Upper lobe of right lung (tissue), 1 donor: ENCODE measurements around the gene IKBKG. TPM values are rescaled to one million over a fixed set of nuclear protein-coding genes. Genes with fewer than 3 reads are reported as not detected.

Experiments
- ATAC-seq: fragments of 200-7000 bp; cut with Tn5 transposase; one replicate; pipeline ENCODE4 v1.9.1; 2020; ENCODE audit warnings: mild to moderate bottlenecking, moderate library complexity
- DNase-seq: peaks from one replicate; pipeline ENCODE4 v3.0.0-alpha.2; 2020
- H3K27ac ChIP-seq: fragments of 200-600 bp; one replicate; pipeline ENCODE4 v1.8.0; 2022
- H3K27me3 ChIP-seq: fragments of 200-600 bp; one replicate; pipeline ENCODE4 v1.8.0; 2022; ENCODE audit warnings: mild to moderate bottlenecking
- H3K36me3 ChIP-seq: fragments of 200-600 bp; one replicate; pipeline ENCODE4 v1.8.0; 2022
- H3K4me1 ChIP-seq: fragments of 200-600 bp; one replicate; pipeline ENCODE4 v1.8.0; 2022
- H3K4me3 ChIP-seq: fragments of 200-600 bp; one replicate; pipeline ENCODE4 v1.8.0; 2022; ENCODE audit warnings: mild to moderate bottlenecking
- H3K9me3 ChIP-seq: fragments of 200-600 bp; one replicate; pipeline ENCODE4 v1.8.0; 2022
- CTCF ChIP-seq: fragments of 200-600 bp; IDR thresholded peaks from one replicate; pipeline ENCODE4 v1.8.0; 2022; ENCODE audit warnings: antibody characterized with exemption
- intact Hi-C: fragments of 100-400 bp; cut with DNase I; formaldehyde crosslinking; loops from one replicate; pipeline ENCODE4 v1.11.0; 2022
- total RNA-seq: library from RNA; stranded (reverse); fragmentation: NEBNext Ultra II Directional; extraction: Animal tissue kit (Norgen Biotek cat#: 25700); gene quantifications from one replicate; pipeline ENCODE4 v1.2.1, GENCODE V29; 2021
- donor health status: DM: no; HTN: yes; CAD: no; lungs with severe emphysema.

IKBKG gene
- total RNA-seq, 1 donor from 2014 or later: 33.4 TPM

GRCh38 chrX:154507673-154508383, 39.6 kb upstream of the IKBKG start:
- no peak for TF ChIP-seq CTCF
- H3K9me3 ChIP-seq: no peaks in the 10 kb centered on the region
- intact Hi-C loops: no loop called here
- no peaks in the 10 kb centered on the region for H3K36me3 ChIP-seq
- no peak overlapping the region for H3K4me3 ChIP-seq
- H3K27me3 ChIP-seq: no peaks in the 10 kb centered on the region
- no peak for ATAC-seq
- no peak overlapping the region for H3K27ac ChIP-seq
- H3K4me1 ChIP-seq: no peaks in the 10 kb centered on the region
- no peak for DNase-seq

GRCh38 chrX:154508384-154508745, 39.1 kb upstream of the IKBKG start:
- H3K9me3 ChIP-seq: no peaks in the 10 kb centered on the region
- no peak overlapping the region for H3K27ac ChIP-seq
- no peaks in the 10 kb centered on the region for H3K36me3 ChIP-seq
- DNase-seq (no peak), ATAC-seq (no peak)
- no peak for TF ChIP-seq CTCF
- H3K27me3 ChIP-seq: no peaks in the 10 kb centered on the region
- intact Hi-C loops: no loop called here
- no peak overlapping the region for H3K4me3 ChIP-seq
- no peaks in the 10 kb centered on the region for H3K4me1 ChIP-seq

GRCh38 chrX:154509455-154509854, 38.0 kb upstream of the IKBKG start:
- no peak for TF ChIP-seq CTCF
- Histone ChIP-seq H3K27ac (no peak overlapping the region), H3K4me3 (no peak overlapping the region), H3K9me3 (no peaks in the 10 kb centered on the region), H3K4me1 (no peaks in the 10 kb centered on the region), H3K36me3 (no peaks in the 10 kb centered on the region), H3K27me3 (no peaks in the 10 kb centered on the region)
- DNase-seq (no peak), ATAC-seq (no peak)
- intact Hi-C loops: no loop called here

GRCh38 chrX:154511761-154512160, 35.7 kb upstream of the IKBKG start:
- Histone ChIP-seq H3K36me3 (no peaks in the 10 kb centered on the region), H3K4me1 (no peaks in the 10 kb centered on the region), H3K27me3 (no peaks in the 10 kb centered on the region), H3K27ac (no peak overlapping the region), H3K4me3 (no peak overlapping the region), H3K9me3 (no peaks in the 10 kb centered on the region)
- no peak for TF ChIP-seq CTCF
- no peak for ATAC-seq
- intact Hi-C loops: no loop called here
- no peak for DNase-seq

GRCh38 chrX:154512879-154513553, 34.4 kb upstream of the IKBKG start:
- Histone ChIP-seq H3K27ac (no peak overlapping the region), H3K4me3 (no peak overlapping the region), H3K9me3 (no peaks in the 10 kb centered on the region), H3K4me1 (no peaks in the 10 kb centered on the region), H3K27me3 (no peaks in the 10 kb centered on the region), H3K36me3 (no peaks in the 10 kb centered on the region)
- ATAC-seq (no peak), DNase-seq (no peak)
- no peak for TF ChIP-seq CTCF
- intact Hi-C loops: no loop called here
